HepG2 (cell line): ENCODE results near the gene NFIC.

Experiments
- CHD2 ChIP-seq: IDR thresholded peaks from 2 replicates; pipeline ENCODE4 v1.6.1; 2011; ENCODE audit warnings: low read depth, low read length, improper control_type of control experiment
- CTCF ChIP-seq: sonication (generic); formaldehyde crosslinking; IDR thresholded peaks from 2 replicates; pipeline ENCODE4 v1.5.0; 2020; ENCODE audit warnings: mild to moderate bottlenecking, missing genetic modification reagents, moderate library complexity
- KMT2B ChIP-seq: IDR thresholded peaks from 2 replicates; pipeline ENCODE4 v1.6.1; 2016; ENCODE audit warnings: missing genetic modification reagents, missing compliant biosample characterization
- POLR2AphosphoS5 ChIP-seq: IDR thresholded peaks from 2 replicates; pipeline ENCODE4 v1.6.1; 2012; ENCODE audit warnings: low read depth, low read length
- RERE ChIP-seq: IDR thresholded peaks from 2 replicates; pipeline ENCODE4 v1.6.1; 2016; ENCODE audit warnings: low read depth, missing genetic modification reagents, missing compliant biosample characterization

- TF ChIP-seq POLR2AphosphoS5 (no peak), CHD2 (no peak), RERE (CRISPR knock-in tag) (no peak), CTCF (no peak), KMT2B (CRISPR knock-in tag) (no peak)
These were observed 14.4 kb downstream of the NFIC start for GRCh38 chr19:3380829-3381228.
